WTC11 (cell line): Measurements from ENCODE around the gene GSK3B.

Source experiments
- ELF4 ChIP-seq: sonication (generic); formaldehyde crosslinking; IDR thresholded peaks from 2 replicates; pipeline ENCODE4 v1.8.1; 2022; ENCODE audit warnings: low read depth, mild to moderate bottlenecking, moderate library complexity, missing genetic modification reagents
- MLX ChIP-seq: sonication (generic); formaldehyde crosslinking; IDR thresholded peaks from 2 replicates; pipeline ENCODE4 v1.8.1; 2023; ENCODE audit warnings: mild to moderate bottlenecking, missing genetic modification reagents, moderate library complexity
- OVOL2 ChIP-seq: fragments of 250-450 bp; sonication (Bioruptor Pico); IDR thresholded peaks from 2 replicates; pipeline ENCODE4 v1.9.0; 2021; ENCODE audit warnings: mild to moderate bottlenecking, borderline replicate concordance
- RELA ChIP-seq: sonication (generic); formaldehyde crosslinking; IDR thresholded peaks from 2 replicates; pipeline ENCODE4 v1.8.1; 2022; ENCODE audit warnings: missing genetic modification reagents, mild to moderate bottlenecking, borderline replicate concordance
- SP1 ChIP-seq: sonication (generic); formaldehyde crosslinking; conservative IDR thresholded peaks from 2 replicates; pipeline ENCODE4 v1.8.1; 2022; ENCODE audit warnings: missing genetic modification reagents
- TCF7 ChIP-seq: sonication (generic); formaldehyde crosslinking; IDR thresholded peaks from 2 replicates; pipeline ENCODE4 v1.8.0; 2022; ENCODE audit warnings: mild to moderate bottlenecking, low read depth, missing genetic modification reagents, moderate library complexity
- ZMAT4 ChIP-seq: fragments of 250-450 bp; sonication (Bioruptor Pico); IDR thresholded peaks from 2 replicates; pipeline ENCODE4 v1.9.0; 2021; ENCODE audit warnings: mild to moderate bottlenecking
- ZNF396 ChIP-seq: fragments of 250-450 bp; sonication (Bioruptor Pico); IDR thresholded peaks from 2 replicates; pipeline ENCODE4 v1.8.0; 2021; ENCODE audit warnings: mild to moderate bottlenecking, moderate library complexity, borderline replicate concordance
- TF ChIP-seq, protein P1 (sequence below): fragments of 200-600 bp; IDR thresholded peaks from 2 replicates; pipeline ENCODE4 v1.8.0; 2022; ENCODE audit warnings: antibody characterized with exemption
- TF ChIP-seq, protein P2 (sequence below): sonication (generic); formaldehyde crosslinking; IDR thresholded peaks from 2 replicates; pipeline ENCODE4 v1.8.0; 2022; ENCODE audit warnings: mild to moderate bottlenecking, missing genetic modification reagents
- TF ChIP-seq, protein P3 (sequence below): sonication (generic); formaldehyde crosslinking; IDR thresholded peaks from 2 replicates; pipeline ENCODE4 v1.8.0; 2022; ENCODE audit warnings: mild to moderate bottlenecking, missing genetic modification reagents
- TF ChIP-seq, protein P4 (sequence below): sonication (generic); formaldehyde crosslinking; IDR thresholded peaks from 2 replicates; pipeline ENCODE4 v1.8.1; 2022; ENCODE audit warnings: low read depth, mild to moderate bottlenecking, moderate library complexity, missing genetic modification reagents, borderline replicate concordance
- TF ChIP-seq, protein P5 (sequence below): sonication (generic); formaldehyde crosslinking; IDR thresholded peaks from 2 replicates; pipeline ENCODE4 v1.8.1; 2023; ENCODE audit warnings: mild to moderate bottlenecking, missing genetic modification reagents, borderline replicate concordance

DNA sequence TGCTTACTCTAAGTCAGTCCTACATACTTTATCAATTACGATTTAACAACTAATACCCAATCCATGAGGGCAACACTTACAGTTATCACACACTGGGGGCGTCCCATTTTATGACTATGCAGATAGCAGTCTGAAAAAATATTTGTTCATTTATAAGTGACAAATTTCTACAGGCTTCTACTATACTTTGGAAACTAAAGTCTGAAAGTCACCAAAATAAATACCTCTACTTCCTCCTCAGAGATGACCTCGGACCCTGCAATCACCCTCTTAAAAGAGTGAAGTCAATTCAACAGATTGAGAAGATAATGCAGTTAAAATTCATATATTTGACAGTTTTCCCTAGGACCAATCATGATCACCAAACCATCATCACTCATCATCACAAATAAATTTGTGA, 76.6 kb downstream of the GSK3B start:
- TF ChIP-seq, protein P1, sequence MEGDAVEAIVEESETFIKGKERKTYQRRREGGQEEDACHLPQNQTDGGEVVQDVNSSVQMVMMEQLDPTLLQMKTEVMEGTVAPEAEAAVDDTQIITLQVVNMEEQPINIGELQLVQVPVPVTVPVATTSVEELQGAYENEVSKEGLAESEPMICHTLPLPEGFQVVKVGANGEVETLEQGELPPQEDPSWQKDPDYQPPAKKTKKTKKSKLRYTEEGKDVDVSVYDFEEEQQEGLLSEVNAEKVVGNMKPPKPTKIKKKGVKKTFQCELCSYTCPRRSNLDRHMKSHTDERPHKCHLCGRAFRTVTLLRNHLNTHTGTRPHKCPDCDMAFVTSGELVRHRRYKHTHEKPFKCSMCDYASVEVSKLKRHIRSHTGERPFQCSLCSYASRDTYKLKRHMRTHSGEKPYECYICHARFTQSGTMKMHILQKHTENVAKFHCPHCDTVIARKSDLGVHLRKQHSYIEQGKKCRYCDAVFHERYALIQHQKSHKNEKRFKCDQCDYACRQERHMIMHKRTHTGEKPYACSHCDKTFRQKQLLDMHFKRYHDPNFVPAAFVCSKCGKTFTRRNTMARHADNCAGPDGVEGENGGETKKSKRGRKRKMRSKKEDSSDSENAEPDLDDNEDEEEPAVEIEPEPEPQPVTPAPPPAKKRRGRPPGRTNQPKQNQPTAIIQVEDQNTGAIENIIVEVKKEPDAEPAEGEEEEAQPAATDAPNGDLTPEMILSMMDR, result no peak
- TF ChIP-seq, protein P2, sequence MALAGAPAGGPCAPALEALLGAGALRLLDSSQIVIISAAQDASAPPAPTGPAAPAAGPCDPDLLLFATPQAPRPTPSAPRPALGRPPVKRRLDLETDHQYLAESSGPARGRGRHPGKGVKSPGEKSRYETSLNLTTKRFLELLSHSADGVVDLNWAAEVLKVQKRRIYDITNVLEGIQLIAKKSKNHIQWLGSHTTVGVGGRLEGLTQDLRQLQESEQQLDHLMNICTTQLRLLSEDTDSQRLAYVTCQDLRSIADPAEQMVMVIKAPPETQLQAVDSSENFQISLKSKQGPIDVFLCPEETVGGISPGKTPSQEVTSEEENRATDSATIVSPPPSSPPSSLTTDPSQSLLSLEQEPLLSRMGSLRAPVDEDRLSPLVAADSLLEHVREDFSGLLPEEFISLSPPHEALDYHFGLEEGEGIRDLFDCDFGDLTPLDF (CRISPR knock-in tag), result no peak
- TF ChIP-seq, protein P3, sequence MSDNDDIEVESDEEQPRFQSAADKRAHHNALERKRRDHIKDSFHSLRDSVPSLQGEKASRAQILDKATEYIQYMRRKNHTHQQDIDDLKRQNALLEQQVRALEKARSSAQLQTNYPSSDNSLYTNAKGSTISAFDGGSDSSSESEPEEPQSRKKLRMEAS (CRISPR knock-in tag), result no peak
- TF ChIP-seq, protein P4, sequence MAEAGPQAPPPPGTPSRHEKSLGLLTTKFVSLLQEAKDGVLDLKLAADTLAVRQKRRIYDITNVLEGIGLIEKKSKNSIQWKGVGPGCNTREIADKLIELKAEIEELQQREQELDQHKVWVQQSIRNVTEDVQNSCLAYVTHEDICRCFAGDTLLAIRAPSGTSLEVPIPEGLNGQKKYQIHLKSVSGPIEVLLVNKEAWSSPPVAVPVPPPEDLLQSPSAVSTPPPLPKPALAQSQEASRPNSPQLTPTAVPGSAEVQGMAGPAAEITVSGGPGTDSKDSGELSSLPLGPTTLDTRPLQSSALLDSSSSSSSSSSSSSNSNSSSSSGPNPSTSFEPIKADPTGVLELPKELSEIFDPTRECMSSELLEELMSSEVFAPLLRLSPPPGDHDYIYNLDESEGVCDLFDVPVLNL (CRISPR knock-in tag), result no peak
- TF ChIP-seq ZMAT4 (CRISPR knock-in tag) (no peak), TCF7 (CRISPR knock-in tag) (no peak), ELF4 (CRISPR knock-in tag) (no peak), ZNF396 (CRISPR knock-in tag) (no peak), SP1 (CRISPR knock-in tag) (no peak), MLX (CRISPR knock-in tag) (no peak), OVOL2 (no peak), RELA (no peak)
- TF ChIP-seq, protein P5, sequence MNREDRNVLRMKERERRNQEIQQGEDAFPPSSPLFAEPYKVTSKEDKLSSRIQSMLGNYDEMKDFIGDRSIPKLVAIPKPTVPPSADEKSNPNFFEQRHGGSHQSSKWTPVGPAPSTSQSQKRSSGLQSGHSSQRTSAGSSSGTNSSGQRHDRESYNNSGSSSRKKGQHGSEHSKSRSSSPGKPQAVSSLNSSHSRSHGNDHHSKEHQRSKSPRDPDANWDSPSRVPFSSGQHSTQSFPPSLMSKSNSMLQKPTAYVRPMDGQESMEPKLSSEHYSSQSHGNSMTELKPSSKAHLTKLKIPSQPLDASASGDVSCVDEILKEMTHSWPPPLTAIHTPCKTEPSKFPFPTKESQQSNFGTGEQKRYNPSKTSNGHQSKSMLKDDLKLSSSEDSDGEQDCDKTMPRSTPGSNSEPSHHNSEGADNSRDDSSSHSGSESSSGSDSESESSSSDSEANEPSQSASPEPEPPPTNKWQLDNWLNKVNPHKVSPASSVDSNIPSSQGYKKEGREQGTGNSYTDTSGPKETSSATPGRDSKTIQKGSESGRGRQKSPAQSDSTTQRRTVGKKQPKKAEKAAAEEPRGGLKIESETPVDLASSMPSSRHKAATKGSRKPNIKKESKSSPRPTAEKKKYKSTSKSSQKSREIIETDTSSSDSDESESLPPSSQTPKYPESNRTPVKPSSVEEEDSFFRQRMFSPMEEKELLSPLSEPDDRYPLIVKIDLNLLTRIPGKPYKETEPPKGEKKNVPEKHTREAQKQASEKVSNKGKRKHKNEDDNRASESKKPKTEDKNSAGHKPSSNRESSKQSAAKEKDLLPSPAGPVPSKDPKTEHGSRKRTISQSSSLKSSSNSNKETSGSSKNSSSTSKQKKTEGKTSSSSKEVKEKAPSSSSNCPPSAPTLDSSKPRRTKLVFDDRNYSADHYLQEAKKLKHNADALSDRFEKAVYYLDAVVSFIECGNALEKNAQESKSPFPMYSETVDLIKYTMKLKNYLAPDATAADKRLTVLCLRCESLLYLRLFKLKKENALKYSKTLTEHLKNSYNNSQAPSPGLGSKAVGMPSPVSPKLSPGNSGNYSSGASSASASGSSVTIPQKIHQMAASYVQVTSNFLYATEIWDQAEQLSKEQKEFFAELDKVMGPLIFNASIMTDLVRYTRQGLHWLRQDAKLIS (CRISPR knock-in tag), result no peak
